Neural cell (in vitro differentiated cells): ENCODE measurements around the gene JAG2.

Experiments used
- EP300 ChIP-seq: fragments of 450-650 bp; conservative IDR thresholded peaks from 2 replicates; pipeline ENCODE4 v1.6.1; 2014; ENCODE audit warnings: antibody characterized with exemption, mild to moderate bottlenecking, moderate library complexity; ENCODE audit not compliant: poor library complexity, severe bottlenecking
- EZH2 ChIP-seq: fragments of 200-600, 300-800 bp; shearing (Covaris generic), sonication (generic); IDR thresholded peaks from 2 replicates; pipeline ENCODE4 v1.6.1; 2014; ENCODE audit warnings: antibody characterized with exemption, low read length, borderline replicate concordance, mild to moderate bottlenecking; ENCODE audit not compliant: insufficient read depth, poor library complexity, severe bottlenecking
- POLR2AphosphoS5 ChIP-seq: IDR thresholded peaks from 2 replicates; pipeline ENCODE4 v1.6.1; 2012
- SMC3 ChIP-seq: fragments of 450-650 bp; conservative IDR thresholded peaks from 2 replicates; pipeline ENCODE4 v1.6.1; 2014; ENCODE audit warnings: antibody characterized with exemption, mild to moderate bottlenecking, moderate library complexity; ENCODE audit not compliant: poor library complexity
- TAF1 ChIP-seq: IDR thresholded peaks from 2 replicates; pipeline ENCODE4 v1.6.1; 2012; ENCODE audit warnings: low read depth
- TF ChIP-seq, protein P1 (sequence below): fragments of 450-650 bp; IDR thresholded peaks from 2 replicates; pipeline ENCODE4 v1.5.1; 2014; ENCODE audit warnings: antibody characterized with exemption, mild to moderate bottlenecking, moderate library complexity; ENCODE audit not compliant: poor library complexity, severe bottlenecking
- TF ChIP-seq, protein P2 (sequence below): IDR thresholded peaks from 2 replicates; pipeline ENCODE4 v1.6.1; 2012; ENCODE audit warnings: borderline replicate concordance

DNA sequence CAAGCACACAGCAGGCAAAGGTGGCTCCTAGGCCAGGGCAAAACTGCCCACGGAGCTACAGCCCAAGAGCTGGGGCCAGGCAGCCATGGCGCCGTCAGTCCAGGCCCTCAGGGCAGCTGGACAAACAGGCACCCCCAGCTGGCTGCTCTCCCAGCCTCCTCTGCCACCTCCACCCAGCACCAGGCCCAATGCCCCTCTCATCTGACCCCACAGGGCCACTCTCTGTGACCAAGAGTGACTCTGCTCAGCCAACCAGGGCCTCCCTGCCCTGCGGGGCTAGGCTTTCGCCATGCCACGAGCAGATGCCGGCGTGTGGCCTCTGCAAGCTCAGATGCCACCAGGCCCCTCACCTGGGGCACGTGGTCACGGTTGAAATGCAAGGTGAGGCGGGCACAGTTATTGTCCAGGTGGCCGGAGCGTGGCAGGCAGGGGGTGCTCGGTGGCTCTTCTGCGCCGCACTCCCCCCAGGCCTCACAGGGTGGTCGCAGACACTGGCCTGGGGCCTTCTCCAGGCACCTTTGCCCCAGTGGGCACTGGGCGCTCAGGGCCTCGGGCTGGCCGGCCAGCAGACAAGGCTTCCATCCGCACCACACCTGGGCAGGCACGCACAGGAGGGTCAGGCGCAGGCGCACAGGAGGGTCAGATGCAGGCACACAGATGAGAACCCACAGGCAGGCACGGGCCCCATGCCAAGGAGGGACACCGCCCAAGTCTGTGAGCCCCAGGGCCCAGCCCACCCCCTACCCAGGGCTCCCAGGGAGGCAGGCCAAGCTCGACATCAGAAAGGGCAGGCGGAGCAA is 23.0 kb downstream of the JAG2 start:
- TF ChIP-seq TAF1 = no peak
- TF ChIP-seq, protein P1, sequence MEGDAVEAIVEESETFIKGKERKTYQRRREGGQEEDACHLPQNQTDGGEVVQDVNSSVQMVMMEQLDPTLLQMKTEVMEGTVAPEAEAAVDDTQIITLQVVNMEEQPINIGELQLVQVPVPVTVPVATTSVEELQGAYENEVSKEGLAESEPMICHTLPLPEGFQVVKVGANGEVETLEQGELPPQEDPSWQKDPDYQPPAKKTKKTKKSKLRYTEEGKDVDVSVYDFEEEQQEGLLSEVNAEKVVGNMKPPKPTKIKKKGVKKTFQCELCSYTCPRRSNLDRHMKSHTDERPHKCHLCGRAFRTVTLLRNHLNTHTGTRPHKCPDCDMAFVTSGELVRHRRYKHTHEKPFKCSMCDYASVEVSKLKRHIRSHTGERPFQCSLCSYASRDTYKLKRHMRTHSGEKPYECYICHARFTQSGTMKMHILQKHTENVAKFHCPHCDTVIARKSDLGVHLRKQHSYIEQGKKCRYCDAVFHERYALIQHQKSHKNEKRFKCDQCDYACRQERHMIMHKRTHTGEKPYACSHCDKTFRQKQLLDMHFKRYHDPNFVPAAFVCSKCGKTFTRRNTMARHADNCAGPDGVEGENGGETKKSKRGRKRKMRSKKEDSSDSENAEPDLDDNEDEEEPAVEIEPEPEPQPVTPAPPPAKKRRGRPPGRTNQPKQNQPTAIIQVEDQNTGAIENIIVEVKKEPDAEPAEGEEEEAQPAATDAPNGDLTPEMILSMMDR = no peak
- TF ChIP-seq, protein P2, sequence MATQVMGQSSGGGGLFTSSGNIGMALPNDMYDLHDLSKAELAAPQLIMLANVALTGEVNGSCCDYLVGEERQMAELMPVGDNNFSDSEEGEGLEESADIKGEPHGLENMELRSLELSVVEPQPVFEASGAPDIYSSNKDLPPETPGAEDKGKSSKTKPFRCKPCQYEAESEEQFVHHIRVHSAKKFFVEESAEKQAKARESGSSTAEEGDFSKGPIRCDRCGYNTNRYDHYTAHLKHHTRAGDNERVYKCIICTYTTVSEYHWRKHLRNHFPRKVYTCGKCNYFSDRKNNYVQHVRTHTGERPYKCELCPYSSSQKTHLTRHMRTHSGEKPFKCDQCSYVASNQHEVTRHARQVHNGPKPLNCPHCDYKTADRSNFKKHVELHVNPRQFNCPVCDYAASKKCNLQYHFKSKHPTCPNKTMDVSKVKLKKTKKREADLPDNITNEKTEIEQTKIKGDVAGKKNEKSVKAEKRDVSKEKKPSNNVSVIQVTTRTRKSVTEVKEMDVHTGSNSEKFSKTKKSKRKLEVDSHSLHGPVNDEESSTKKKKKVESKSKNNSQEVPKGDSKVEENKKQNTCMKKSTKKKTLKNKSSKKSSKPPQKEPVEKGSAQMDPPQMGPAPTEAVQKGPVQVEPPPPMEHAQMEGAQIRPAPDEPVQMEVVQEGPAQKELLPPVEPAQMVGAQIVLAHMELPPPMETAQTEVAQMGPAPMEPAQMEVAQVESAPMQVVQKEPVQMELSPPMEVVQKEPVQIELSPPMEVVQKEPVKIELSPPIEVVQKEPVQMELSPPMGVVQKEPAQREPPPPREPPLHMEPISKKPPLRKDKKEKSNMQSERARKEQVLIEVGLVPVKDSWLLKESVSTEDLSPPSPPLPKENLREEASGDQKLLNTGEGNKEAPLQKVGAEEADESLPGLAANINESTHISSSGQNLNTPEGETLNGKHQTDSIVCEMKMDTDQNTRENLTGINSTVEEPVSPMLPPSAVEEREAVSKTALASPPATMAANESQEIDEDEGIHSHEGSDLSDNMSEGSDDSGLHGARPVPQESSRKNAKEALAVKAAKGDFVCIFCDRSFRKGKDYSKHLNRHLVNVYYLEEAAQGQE = no peak
- TF ChIP-seq EZH2 = no peak
- no peak for TF ChIP-seq SMC3
- no peak for TF ChIP-seq POLR2AphosphoS5
- no peak for TF ChIP-seq EP300
